Measurements from ENCODE around the gene ZGPAT. TPM values are rescaled to one million over a fixed set of nuclear protein-coding genes. Genes with fewer than 3 reads are reported as not detected.

Gene ZGPAT
- polyA plus RNA-seq, 1 donor from 2014 or later = 60.8 TPM

DNA sequence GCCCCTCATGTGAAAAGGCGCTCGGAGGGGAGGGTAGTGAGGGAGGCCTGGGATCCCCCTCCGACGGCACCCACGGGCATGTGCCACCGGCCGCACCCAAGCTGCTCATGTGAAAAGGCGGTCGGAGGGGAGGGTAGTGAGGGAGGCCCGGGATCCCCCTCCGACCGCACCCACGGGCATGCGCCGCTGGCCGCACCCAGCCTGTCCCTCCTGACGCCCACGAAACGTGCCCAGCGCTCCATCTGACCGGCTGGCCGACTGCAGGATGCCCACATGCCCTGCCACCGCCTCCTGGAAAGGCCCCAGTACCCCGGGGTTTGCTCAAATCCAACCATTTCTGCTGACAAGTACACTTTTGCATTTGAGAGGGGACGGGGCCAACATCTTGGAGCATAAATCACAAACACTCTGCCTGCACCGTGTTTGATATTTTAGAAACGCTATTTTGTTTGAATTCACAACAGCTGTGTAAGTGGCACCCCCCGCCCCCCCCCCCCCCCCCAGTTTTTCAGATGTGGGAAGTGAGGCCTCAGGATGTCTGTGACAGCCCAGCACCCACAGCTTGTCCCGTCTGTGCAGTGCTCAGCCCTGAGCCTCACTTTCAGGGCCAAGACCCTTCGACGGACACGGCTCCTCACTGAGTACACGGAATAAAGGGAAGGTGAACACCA is 65.9 kb downstream of the ZGPAT start:
- no peaks in the 10 kb centered on the region for H3K27me3 ChIP-seq (ENCODE audit: insufficient read depth, low read depth, low read length)
- H4K20me1 ChIP-seq (ENCODE audit: insufficient read depth) = no peaks in the 10 kb centered on the region
- no peaks in the 10 kb centered on the region for H3K36me3 ChIP-seq (ENCODE audit: insufficient read depth, low read length)
- no peak overlapping the region for H3K27ac ChIP-seq (ENCODE audit: low read length)
- H3K9me3 ChIP-seq (ENCODE audit: low read length) = no peaks in the 10 kb centered on the region
- no peaks in the 10 kb centered on the region for H3F3A ChIP-seq (ENCODE audit: insufficient read depth, low read length, poor library complexity, severe bottlenecking)
- no peak overlapping the region for H3K4me3 ChIP-seq (ENCODE audit: low read length)
- no peak overlapping the region for H2AFZ ChIP-seq (ENCODE audit: low read depth, low read length)
- H3K4me2 ChIP-seq (ENCODE audit: low read length) = no peak overlapping the region
- peaks cover 20% of the 10 kb centered on the region for H3K79me2 ChIP-seq (replicated peaks; ENCODE audit: insufficient read depth, low read length)
- TF ChIP-seq CTCF (IDR thresholded peaks at IDR 0.05; ENCODE audit: poor library complexity, severe bottlenecking) (no peak), EZH2 (IDR thresholded peaks at IDR 0.05; ENCODE audit: borderline replicate concordance, insufficient read depth, low read length, poor library complexity, severe bottlenecking) (no peak), SMC3 (conservative IDR thresholded peaks at IDR 0.05; ENCODE audit: poor library complexity) (no peak)
- H3K9ac ChIP-seq (ENCODE audit: low read length) = no peak overlapping the region
- no peaks in the 10 kb centered on the region for H3K9me2 ChIP-seq (ENCODE audit: insufficient read depth, low read length)

- Histone ChIP-seq H3F3A (ENCODE audit: insufficient read depth, low read length, poor library complexity, severe bottlenecking) (no peaks in the 10 kb centered on the region), H2AFZ (ENCODE audit: low read depth, low read length) (no peak overlapping the region), H3K9me3 (ENCODE audit: low read length) (no peaks in the 10 kb centered on the region), H3K27ac (ENCODE audit: low read length) (no peak overlapping the region), H3K4me3 (ENCODE audit: low read length) (no peak overlapping the region), H3K36me3 (ENCODE audit: insufficient read depth, low read length) (no peaks in the 10 kb centered on the region), H3K9me2 (ENCODE audit: insufficient read depth, low read length) (no peaks in the 10 kb centered on the region), H3K9ac (ENCODE audit: low read length) (no peak overlapping the region), H3K79me2 (replicated peaks; ENCODE audit: insufficient read depth, low read length) (peaks cover 20% of the 10 kb centered on the region), H3K27me3 (ENCODE audit: insufficient read depth, low read depth, low read length) (no peaks in the 10 kb centered on the region), H3K4me2 (ENCODE audit: low read length) (no peak overlapping the region), H4K20me1 (ENCODE audit: insufficient read depth) (no peaks in the 10 kb centered on the region)
- no peak for TF ChIP-seq SMC3 (conservative IDR thresholded peaks at IDR 0.05; ENCODE audit: poor library complexity)
- no peak for TF ChIP-seq EP300 (conservative IDR thresholded peaks at IDR 0.05; ENCODE audit: poor library complexity, severe bottlenecking)
- no peak for TF ChIP-seq TAF1 (IDR thresholded peaks at IDR 0.05; ENCODE audit: low read depth)
- TF ChIP-seq REST (IDR thresholded peaks at IDR 0.05; ENCODE audit: borderline replicate concordance) = no peak
- no peak for TF ChIP-seq POLR2AphosphoS5 (IDR thresholded peaks at IDR 0.05)
- TF ChIP-seq RAD21 (conservative IDR thresholded peaks at IDR 0.05) = no peak
Observed at GRCh38 chr20:63774306-63774705, 66.5 kb downstream of the ZGPAT start.
